AG04449 (cell line): ENCODE results near the gene ZDHHC4.
"Not testable (repeated sequence)": the region's sequence is repeated elsewhere in the genome, so short reads cannot be mapped to it uniquely, and the experiment has no call there.

Experiments
- CTCF ChIA-PET: fragments of 350-600 bp; formaldehyde crosslinking; extraction: SDS; loops from one replicate; lab custom pipeline; 2021; ENCODE audit warnings: antibody characterized with exemption; lab: Yijun Ruan, JAX
- POLR2A ChIA-PET: fragments of 400-600, 350-600 bp; formaldehyde crosslinking; extraction: SDS; loops from one replicate; lab custom pipeline; 2020; ENCODE audit warnings: antibody characterized with exemption, inconsistent platforms; lab: Yijun Ruan, JAX
- DNase-seq: peaks from one replicate; pipeline ENCODE4 v3.0.0-alpha.2; 2010; ENCODE audit warnings: low read depth, low spot score
- H3K4me3 ChIP-seq: 2 replicates; pipeline ENCODE4 v1.5.1; 2011; ENCODE audit warnings: low read depth, mild to moderate bottlenecking, control low read depth, low read length
- CTCF ChIP-seq: IDR thresholded peaks from one replicate; pipeline ENCODE4 v1.5.1; 2011; ENCODE audit warnings: mild to moderate bottlenecking, moderate library complexity, low read length, control low read depth, inconsistent platforms; ENCODE audit not compliant: insufficient read depth; ENCODE audit errors: missing control alignments

Gene ZDHHC4

DNA sequence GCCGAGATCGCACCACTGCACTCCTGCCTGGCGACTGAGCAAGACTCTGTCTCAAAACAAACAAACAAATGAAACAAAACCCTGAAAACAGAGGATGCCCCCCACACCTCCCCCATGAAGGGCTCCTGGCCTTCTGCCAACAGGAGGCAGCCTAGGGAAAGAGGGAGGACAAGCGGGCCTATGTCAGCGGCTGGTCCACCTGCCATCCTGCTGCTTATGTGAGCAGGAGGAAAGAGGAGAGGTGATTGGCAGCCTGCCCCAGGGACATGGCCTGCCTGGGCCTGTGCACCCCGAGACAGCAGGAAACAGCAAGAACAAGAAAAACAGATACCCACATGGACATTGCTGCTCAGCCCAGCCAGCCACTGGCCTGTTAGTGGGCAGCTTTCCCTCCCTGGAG lies 50.8 kb downstream of the ZDHHC4 start:
- CTCF ChIA-PET = interaction anchor here (1.5 kb wide), 1 partner anchor 9 kb away, joined by 3 read pairs; no protein-coding TSS in a partner anchor

DNA sequence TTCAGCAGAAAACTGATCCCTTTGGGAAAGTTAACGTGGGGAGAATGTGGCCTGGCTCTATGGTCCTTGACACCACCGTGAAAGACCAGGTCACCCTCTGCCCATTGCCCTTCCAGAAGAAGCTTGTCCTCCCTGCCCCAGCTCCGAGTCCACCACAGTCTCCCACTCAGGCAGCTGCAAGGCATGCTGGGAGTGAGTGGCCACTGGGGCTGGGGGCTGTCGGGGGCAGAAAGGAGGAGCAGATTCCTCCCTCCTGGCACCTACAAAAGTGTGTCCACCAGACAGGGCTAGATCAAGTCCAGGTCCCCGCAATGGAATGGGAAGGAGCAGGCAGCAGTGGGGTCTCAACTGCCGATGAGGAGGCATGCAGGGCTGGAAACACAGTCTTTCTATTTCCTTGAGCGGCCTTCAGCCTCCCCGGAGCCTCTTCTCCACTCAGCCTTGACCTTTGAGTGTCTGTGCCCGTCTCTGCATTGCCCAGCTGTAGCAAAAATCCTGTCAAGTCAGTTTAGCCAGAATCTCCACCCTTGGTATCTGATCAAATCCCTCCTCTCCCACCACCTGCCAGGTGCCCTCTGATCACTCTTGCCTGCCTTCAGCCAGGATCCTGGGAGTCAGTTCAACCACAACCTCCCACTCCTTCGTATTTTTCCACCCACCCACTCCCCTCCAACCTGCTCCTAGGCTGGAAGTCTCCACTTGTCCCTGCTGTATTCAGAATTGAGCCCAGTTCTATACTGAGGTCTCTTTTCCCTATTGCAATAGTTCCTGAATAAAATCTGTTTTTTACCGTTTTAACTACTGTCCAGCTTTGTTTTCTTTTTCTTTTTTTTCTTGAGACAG lies 53.0 kb downstream of the ZDHHC4 start:
- H3K4me3 ChIP-seq = no peak overlapping the region
- no peak for TF ChIP-seq CTCF
- POLR2A ChIA-PET = no interaction called here
- no peak for DNase-seq
- CTCF ChIA-PET = interaction anchor here (1.3 kb wide), 1 partner anchor 71 kb away, joined by 3 read pairs; no protein-coding TSS in a partner anchor

More for the DNA sequence above, 50.8 kb downstream of the ZDHHC4 start:
- no peak for DNase-seq
- TF ChIP-seq CTCF = no peak
- POLR2A ChIA-PET = no interaction called here
- no peak overlapping the region for H3K4me3 ChIP-seq

DNA sequence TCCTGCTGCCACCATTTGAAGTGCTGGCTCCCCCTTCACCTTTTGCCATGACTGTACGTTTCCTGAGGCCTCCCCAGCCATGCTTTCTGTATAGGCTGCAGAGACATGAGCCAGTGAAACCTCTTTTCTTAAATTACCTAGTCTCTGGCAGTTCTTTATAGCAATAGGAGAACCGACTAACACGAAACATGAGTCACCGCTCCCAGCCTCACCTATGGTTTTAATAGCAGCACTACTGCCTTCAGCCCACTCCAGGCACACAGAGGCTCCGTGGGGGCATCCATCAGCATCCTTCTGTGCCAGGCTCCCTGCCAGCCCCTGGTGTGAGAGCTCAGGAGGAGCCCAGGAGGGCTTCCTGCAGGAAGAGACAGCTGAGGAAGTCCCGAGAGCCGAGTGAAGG lies 54.4 kb downstream of the ZDHHC4 start:
- ChIA-PET CTCF (no interaction called here), POLR2A (no interaction called here)
- H3K4me3 ChIP-seq = no peak overlapping the region
- no peak for DNase-seq
- no peak for TF ChIP-seq CTCF

- ChIA-PET POLR2A (no interaction called here), CTCF (no interaction called here)
- no peak overlapping the region for H3K4me3 ChIP-seq
- TF ChIP-seq CTCF = no peak
- no peak for DNase-seq
Measured at GRCh38 chr7:6634021-6634420, 56.8 kb downstream of the ZDHHC4 start.

GRCh38 chr7:6634971-6635370 lies 57.7 kb downstream of the ZDHHC4 start:
- DNase-seq, H3K4me3 ChIP-seq, POLR2A ChIA-PET: not testable (repeated sequence)
- CTCF ChIA-PET = interaction anchor here (1.4 kb wide), 1 partner anchor 42 kb away, joined by 3 read pairs; no protein-coding TSS in a partner anchor

- no peak for DNase-seq
- H3K4me3 ChIP-seq = peak within 1 kb of the TSS; percentile 69
- ChIA-PET CTCF (interaction anchor here (0.7 kb wide), 1 partner anchor 46 kb away, joined by 3 read pairs; no protein-coding TSS in a partner anchor), POLR2A (interaction anchor here (0.5 to 0.9 kb wide), 2 partner anchors 13 to 26 kb away, joined by 3 to 4 read pairs; no protein-coding TSS in a partner anchor)
- no peak for TF ChIP-seq CTCF
Measured at GRCh38 chr7:6636741-6637543, 59.7 kb downstream of the ZDHHC4 start, which contains the start of gene ZNF316. Gene ZNF316 (plus strand): TSS chr7:6637318. CDS start chr7:6642410, 5,092 bp downstream.
